ENCODE results near the gene ACACA.

The ACACA gene

DNA sequence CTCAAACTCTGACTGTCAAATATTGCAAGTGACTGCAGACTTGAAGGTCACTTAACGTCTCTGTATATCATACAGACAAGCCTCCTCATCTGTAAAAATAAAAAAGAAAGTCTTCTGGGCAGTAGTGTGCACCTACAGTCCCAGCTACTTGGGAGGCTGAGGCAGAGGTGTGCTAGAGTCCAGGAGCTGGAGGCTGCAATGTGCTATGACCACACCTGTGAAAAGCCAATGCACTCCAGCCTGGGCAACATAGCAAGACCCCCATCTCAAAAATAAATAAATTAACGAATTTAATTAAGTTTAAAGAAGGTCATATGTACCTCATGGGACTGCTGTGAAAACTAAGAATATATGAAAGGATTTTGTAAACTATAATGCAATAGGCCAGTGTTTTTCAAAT, 65.8 kb downstream of the ACACA start:
- no peak for DNase-seq

DNA sequence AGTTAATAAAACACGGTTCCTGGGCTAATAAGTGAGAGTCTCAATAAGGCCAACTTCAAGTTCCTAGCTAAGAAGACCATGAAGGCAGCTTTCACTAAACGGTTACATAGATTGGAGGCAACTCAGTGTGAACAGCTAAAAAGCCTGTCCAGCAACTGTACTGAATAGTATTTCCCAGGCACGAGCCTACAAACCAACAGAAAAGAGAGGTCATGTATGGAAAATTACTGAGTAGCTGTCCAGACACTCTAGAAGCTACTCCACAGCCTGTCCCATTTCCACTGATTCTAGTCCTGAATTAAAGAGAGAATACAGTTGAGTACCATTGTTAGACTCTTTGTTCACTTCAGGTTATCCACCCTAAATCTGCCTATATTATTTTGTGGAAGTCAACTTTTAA, 67.3 kb downstream of the ACACA start:
- DNase-seq, result no peak

DNA sequence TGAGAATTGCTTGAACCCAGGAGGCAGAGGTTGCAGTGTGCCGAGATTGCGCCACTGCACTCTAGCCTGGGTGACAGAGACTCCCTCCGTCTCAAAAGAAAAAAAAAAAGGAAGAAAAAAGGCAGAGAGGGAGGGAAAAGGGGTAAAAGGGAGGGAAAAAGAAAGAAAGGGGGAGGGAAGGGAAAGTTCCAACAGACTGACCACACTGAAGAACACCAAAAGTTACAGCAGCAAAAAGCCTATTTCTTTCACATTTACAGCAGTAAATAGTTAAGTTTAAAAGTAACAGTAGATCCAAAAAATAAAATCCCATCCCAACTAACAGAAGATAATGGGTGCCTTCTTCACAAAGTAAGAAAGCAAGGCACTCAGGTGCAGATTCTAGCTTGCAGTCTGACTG, 67.8 kb downstream of the ACACA start:
- no peak for DNase-seq

DNA sequence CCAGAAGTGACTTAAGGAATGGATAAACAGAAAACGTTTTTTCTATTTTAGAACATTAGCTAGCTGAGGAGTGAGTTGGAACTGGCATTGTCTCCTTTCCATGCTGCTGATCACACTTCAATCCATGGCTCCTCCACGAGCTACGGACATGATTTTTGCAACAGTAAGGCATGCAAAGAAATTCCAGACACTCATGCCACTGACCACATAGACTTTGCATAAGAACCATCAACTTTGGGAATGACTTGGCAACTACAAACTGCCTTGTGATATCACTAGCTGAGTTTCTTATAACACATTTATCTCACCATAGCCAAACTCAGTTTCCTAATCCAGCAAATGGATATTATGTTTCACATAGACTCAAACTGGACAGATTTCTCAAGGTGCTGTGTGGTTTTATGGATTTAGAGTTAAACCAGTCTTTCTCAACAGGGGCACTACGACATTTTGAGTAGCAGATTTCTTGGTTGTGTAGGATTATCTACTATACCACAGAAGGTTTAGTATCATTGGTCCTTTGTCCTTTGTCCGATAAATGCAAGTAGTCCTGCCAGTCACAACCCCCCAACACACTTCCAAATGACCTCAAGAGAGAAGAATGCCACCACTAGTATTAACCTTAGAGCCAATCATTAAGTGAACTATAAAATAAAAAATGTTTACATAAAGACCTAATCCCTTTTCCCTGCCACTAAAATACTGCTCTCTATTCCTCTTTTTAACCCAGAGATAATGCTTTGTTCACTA, 79.1 kb downstream of the ACACA start:
- DNase-seq, result no peak

DNA sequence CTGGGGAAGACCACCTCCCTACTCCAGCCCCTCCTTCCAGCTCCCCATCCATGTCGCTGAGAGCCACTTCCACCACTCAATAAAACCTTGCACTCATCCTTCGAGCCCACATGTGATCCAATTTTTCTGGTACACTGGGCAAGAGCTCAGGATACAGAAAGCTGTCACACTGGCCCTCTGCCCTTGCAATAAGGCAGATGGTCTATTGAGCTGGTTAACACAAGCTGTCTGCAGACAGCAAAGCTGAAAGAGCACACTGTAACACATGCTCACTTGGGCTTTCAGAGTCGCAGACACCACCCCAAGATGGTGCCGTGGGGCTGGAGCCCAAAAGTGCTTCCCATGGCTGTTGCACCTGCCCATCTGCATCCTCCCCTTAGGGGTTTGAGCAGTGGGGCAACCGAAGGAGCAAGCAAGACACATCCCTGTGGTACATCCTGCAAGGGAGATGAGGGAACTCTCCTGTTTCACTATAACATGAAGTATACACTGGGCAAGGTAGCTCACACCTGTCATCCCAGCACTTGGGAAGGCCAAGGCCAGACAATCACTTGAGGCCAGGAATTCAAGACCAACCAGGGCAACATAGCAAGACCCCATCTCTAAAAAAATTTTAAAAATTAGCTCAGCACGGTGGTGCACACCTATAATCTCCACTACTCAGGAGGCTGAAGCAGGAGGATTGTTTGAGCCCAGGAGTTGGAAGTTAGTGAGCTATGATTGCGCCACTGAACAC, 83.6 kb downstream of the ACACA start:
- DNase-seq, result no peak

DNA sequence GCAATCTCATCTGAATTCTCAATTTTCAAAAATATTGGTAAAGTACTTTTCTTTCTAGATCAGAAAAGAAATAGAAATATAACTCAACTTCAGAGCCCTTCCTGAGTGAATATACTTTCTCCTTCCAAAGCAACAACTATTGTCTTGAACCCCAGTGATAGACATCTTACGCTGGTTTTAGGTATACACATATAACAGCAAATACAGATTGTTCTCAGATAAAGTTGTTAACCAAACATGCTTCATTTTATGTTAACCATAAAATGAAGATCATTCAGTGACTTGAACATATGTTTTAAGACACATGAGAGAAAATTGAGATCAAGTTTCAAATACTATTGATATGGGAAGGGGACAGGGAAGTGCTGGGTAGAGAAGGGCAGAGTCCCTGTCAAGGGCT, 84.5 kb downstream of the ACACA start:
- no peak for DNase-seq

DNA sequence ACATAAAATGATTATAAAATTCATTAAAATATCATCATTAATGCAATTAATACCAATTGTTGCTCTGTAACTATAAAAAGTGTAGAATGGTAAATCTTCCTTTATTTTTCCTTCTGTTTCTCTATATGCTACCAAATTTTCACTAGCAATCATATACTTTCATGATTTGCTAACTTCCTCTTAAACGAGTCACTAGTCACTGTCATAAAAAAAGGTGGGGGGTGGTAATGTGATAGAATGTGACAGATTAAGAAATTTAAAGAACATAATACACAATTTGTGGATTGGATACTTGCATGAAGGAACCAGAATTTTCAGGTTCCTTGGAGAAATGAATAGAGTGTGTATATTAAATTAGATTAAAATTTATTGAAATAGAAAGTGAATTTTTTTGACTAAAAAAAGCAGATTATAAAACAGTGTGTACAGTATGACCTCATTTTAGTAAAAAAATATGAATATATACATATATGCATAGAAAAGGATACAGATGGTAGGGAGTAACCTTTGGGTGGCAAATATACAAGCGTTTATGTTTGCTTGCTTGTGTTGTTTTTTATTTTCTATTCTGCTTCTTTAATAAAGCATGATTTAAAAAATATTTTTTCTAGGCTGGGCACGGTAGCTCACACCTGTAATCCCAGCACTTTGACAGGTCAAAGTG, 87.6 kb downstream of the ACACA start:
- DNase-seq, result no peak

DNA sequence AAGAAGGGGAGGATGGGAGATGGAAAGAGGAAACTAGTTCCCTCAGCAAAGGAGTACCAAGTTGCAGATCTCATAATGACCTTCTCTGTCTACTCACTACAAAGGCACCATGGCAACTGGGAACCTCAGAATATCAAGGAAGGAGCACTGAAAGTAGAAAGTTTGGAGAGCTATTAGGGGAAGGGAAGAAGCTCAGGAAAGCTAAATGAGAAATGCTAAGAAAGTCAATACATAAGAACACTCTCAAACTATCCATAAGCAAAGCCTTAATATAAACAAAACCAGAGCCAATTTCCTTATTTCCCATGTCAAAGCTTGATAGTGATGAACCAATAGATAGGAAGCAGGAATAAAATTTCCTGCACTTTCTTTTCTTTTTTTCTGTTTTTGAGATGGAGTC, 88.8 kb downstream of the ACACA start:
- no peak for DNase-seq

DNA sequence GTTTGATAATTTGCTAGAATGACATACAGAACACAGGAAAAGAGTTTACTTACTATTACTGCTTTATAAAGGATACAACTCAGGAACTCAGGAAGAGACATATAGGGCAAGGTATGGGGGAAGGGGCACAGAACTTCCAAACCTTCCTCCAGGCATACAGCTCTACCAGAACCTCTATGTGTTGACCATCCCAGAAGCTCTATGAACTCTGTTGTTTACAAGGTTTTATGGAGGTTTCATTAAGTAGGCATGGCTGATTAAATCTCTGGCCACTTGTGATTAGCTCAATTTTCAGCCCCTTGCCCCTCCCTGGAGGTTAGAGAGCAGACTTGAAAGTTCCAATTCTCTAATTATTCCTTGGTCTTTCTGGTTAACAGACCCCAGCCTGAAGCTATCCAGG, 91.0 kb downstream of the ACACA start:
- no peak for DNase-seq

DNA sequence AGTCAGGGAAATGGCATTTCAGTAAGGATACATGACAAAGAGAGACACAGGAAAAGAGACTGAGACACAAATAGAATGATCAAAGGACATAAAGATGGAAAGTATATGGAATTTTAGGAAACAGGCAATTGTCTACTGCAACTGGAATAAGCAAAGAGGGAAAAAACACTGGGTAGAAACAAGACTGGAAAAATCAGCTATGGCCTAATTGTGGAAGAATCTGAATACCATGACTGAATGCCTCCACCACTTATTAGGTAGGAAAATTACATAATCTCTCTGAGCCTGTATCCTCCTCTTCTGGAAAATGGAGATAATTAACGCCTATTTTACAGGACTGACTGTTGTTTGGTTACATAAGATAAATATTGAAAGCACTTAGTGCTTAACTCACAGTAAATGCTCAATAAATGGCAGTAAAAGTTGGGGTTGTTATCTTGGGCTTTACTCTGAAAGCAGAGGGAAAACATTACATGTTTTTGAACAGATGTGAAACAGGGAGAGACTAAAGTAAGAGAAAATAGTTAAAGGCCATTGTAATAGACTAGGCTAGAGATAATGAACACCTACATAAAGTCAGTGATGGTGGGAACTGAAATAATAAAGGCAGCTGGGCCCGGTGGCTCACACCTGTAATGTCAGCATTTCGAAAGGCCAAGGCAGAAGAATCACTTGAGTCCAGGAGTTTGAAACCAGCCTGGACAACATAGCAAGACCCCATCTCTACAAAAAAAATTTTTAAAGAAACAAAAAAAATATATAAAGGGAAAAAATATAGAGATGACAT, 94.3 kb downstream of the ACACA start:
- no peak for DNase-seq

DNA sequence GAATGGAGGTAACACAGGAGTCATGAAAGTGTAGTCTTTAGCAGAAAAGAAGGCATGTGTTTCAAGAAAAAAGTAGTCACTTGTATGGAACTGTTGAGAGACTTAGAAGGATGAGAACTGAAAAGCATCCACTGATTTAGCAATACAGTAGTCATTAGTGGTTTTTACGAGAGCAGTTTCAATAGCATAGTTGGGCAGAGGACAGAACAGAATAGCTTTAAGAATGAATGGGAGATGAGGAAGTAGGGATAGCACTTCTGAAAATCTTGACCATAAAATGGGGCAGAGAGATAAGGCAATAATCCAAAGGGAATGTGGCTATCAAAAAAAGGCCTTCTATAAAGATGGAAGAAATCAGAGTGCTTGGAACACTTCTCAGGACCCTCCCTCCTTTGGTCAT, 95.7 kb downstream of the ACACA start:
- no peak for DNase-seq

DNA sequence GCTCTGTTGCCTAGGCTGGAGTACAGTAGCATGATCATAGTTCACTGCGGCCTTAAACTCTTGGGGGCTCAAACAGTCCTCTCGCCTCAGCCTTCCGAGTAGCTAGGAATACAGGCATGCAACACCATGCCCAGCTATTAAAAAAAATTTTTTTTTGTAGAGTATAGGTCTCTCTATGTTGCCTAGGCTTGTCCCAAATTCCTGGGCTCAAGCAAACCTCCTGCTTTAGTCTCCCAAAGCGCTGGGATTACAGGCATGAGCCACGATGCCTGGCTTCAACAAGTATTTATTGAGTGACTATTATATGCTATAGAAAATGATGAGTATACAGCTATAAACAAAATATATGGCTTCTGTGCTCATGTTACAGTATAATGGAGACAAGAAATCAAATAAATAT, 97.6 kb downstream of the ACACA start:
- DNase-seq, result no peak

DNA sequence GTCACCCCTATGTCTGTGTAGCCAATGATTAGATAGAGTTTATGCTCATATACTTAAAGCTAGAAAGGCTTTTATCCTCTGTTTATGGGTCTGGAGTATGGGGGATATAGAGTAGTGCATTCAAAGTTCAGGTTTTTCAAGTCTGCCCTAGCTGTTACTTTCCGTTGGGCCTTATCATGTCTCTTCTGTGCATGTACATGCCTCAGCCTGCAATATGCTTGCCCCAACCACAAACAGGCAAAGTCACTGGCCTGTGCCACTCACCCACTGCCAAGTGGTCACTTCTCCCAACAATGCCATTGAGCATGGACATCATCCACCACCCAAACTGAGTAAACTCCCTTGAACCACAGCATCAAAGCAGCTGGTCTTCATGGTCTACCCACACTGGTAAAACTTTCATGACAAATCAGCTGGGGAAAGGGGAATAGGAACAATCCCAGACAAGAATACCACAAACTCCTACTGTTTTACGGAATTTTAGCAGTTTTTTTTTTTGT, 101.2 kb downstream of the ACACA start:
- DNase-seq, result no peak

DNA sequence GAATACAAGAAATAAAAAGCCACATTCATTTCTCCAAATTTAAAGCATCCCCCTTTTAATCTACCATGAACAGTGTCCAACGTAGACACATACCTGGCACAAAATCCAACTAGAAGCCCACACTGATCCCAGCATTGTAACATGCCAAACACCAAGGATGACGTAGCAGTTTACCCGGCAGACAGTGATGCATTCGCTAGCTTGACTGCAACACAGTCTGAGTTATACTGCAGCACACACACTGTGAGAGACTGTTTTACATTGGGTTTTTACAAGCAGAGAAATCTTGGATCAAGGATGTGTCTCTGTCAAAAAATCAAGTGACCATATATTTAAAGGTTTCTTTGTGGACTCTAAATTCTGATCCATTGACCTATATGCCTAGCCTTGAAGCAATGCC, 105.3 kb downstream of the ACACA start:
- DNase-seq, result no peak

DNA sequence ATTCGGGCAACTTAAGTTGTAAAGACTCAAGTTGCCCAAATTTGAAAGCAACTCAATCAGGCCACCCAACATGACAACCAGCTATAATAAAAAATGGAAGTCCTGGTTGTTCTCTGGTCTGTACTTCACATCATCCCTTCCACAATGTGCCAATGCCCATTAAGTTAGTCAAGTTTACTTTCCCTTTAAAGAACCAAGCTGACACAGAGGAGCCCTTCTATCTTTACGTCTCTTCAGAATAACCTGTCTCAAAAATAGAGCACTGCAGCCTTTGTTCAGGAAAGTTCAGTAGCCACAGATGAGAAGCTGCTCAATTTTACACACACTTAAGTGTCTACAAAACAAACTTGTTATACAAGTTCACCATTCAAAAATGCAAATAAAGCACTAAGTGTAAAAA, 106.0 kb downstream of the ACACA start:
- DNase-seq, result no peak

DNA sequence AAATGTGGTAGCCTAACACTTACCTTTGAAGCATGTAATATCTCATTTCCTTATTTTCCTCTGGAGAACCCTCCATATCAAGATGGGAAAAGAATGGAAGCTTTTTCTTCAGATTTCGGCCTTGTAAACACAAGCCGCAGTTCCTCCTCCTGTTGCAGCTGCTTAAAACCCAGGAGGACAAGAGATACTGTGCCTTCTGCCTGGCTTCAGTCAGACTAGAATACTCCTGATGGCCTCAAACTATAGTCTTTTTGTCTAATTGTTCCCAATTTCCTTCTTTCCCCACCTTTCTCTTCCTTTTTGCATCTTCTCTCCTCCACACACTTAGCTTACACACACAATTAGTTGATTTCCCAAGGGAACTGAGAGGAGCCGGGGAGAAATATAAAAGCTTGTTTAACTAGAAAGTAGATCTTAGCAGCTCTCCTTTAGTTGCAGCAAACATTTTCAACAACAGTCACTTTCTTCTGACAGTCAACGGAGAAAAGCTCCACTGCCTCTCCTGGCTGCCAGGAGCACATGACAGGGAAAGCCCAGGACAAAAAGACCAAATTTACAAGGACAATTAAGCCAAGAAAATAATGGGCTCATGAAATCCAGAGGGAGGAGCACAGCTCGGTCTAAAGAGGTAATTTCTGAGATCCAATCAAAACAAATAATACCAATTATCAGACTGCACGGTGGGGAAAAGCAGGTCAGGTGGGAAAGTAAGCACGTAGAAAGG, 107.2 kb downstream of the ACACA start:
- no peak for DNase-seq

DNA sequence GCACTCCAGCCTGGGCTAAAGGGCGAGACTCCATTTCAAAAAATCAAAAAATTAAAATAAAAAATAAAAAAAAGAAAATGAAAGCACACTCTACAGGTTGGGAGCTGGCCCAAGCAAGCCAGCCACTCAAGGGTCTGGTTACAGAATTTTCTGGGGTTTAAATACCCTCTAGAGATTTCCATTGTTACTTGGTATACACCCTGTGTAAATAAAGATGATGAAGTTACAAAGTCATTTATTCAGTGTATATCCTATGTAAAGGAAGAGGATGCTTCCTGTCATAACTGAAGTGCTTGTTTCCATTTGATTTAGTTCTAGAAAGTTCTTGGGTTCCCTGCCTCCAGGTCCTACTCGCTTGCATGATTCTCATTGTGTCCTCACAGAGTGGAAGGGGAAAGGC, 110.7 kb downstream of the ACACA start:
- no peak for DNase-seq

DNA sequence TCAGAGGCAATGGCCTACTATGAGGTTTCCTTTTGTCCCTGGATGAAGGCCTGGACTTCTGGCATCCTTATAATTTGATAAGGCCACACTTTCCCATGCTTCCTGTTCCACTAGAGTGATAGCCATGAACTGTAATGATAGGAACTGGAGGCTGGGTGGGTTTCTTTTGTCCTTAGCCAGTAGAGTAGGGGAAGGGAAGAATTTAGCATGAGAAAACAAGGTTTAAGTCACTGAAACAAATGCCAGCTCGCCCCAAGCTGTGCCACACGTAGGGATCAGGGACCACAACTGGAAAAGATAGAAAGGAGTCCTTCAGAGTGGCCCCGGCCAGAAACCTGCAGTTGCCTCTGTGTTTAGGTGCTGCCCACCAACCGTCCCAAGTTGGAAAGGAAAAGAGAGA, 111.7 kb downstream of the ACACA start:
- DNase-seq, result no peak

DNA sequence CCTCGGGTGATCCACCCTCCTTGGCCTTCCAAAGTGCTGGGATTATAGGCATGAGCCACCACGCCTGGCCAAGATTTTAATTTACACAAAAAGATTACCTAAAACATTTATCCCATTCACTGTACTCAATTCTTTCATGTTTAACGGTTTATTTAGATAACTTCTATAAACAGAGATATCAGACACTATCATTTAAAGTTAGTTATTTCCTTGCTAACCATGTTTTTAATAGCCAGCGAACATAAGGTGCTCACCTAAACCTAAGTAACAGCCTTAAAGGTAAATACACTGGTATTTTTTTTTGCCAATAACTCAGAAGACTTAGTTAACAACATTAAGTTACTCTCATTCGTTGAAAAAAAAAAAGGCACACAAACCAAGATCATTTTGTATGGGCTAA, 112.9 kb downstream of the ACACA start:
- no peak for DNase-seq

DNA sequence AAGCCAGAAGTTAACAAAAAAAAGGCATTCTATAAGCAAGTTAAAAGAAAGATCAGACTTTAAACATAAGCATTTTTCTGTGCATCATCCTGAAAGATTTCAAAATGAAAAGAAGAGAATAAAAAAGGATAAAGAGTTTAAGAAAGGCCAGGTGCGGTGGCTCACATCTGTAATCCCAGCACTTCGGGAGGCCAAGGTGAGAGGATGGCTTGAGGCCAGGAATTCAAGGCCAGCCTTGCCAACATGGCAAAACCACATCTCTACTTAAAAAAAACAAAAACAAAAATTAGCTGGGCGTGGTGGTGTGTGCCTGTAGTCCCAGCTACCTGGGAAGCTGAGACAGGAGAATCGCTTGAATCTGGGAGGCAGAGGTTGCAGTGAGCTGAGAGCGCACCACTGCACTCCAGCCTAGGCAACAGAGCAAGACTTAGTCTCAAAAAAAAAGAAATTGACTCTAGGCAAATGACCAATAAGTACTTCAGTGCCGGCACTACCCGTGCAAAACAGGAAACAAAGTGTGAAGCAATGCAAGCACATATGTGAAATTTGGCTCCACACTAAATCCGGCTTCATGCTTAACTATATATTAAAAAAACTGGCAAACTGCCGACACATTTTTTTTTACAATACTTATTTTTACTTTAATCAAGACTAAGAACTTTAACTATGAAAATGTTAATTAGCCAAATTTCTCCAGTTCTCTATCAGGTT, 114.1 kb downstream of the ACACA start:
- no peak for DNase-seq

DNA sequence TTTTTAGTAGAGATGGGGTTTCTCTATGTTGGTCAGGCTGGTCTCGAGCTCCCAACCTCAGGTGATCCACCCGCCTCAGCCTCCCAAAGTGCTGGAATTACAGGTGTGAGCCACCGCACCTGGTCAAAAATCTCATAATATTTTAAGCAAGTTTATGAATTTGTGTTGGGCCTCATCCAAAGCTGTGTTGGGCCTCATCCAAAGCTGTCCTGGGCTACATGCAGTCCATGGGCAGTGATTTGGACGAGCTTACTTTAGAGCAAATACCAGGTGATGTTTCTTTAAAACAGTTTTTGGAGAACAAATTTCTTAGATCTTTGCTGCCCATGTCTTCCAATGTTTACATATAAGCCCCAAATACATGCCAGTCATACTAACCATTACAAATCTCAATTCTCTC, 115.3 kb downstream of the ACACA start:
- DNase-seq, result no peak

DNA sequence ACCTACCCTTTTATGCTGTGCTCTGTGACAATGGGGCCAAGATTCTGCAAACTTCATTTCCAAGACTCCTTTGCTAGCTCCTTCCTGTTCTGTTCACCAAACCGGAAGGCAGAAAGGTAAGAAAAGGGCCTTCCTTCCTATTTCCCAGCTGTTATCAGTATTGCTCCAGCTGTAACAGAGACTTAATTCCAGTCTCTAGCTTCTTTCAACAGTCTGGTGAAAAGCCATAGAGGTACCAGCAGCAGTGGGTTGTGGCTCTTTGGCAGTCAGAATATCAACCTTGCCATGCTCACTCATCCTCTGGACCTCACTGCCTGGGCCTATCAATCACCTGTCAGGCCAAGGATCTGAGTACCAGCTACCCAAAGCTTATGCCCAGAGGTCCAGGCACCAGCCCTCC, 120.2 kb downstream of the ACACA start:
- DNase-seq, result no peak
